ENCODE data around the gene CFAP69. TPM values are rescaled to one million over a fixed set of nuclear protein-coding genes. Genes with fewer than 3 reads are reported as not detected.

The CFAP69 gene
- total RNA-seq, 1 experiment from 2014 or later = 3.4 TPM

DNA sequence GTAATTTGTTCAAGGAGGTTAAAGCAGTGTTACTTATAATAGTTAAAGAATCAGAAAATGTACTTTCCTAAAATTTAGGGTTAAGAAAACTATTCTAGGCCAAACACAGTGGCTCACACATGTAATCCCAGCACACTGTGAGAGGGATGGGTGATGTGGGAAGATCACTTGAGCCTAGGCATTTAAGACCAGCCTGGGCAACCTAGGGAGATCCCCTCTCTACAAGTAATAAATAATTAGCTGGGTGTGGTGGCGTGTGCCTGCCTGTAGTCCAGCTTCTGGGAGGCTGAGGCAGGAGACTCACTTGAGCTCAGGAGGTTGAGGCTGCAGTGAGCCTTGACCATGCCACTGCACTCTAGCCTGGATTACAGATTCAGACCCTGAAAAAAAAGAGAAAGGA lies 37.0 kb upstream of the CFAP69 start (continued):
- TF ChIP-seq ZNF232 (CRISPR knock-in tag; IDR thresholded peaks at IDR 0.05) (no peak), JUN (CRISPR knock-in tag; IDR thresholded peaks at IDR 0.05) (no peak), SMAD3 (CRISPR knock-in tag; IDR thresholded peaks at IDR 0.05; ENCODE audit: borderline replicate concordance) (no peak), TEAD4 (CRISPR knock-in tag; IDR thresholded peaks at IDR 0.05) (no peak)
- TF ChIP-seq, protein P1, sequence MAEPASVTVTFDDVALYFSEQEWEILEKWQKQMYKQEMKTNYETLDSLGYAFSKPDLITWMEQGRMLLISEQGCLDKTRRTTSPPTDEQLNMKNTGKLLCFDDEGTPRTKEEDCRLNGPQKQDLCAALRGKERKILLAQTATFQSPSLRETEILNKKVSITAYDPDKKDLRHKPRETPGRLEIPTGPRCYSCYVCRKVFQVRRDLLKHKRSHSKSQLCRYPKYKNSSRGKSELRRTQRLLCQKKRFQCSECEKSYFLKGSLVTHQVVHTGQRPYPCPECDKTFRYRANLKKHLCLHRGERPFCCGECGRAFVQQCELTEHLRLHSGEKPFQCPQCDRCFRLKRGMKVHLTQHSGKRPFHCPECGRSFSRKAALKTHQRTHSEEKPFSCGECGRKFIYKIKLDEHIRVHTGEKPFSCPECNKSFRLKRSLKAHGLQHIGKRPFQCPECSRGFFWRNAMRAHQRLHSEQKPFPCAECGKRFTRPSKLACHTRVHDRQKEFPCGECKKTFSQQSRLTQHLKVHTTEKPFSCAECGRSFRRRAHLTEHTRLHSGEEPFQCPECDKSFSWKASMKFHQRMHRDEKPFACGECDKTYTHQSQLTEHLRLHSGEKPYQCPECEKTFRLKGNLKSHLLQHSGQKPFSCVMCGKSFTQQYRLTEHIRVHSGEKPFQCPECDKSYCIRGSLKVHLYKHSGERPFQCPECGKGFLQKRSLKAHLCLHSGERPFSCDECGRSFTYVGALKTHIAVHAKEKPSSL (CRISPR knock-in tag; conservative IDR thresholded peaks at IDR 0.05) = no peak
- TF ChIP-seq, protein P2, sequence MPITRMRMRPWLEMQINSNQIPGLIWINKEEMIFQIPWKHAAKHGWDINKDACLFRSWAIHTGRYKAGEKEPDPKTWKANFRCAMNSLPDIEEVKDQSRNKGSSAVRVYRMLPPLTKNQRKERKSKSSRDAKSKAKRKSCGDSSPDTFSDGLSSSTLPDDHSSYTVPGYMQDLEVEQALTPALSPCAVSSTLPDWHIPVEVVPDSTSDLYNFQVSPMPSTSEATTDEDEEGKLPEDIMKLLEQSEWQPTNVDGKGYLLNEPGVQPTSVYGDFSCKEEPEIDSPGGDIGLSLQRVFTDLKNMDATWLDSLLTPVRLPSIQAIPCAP (CRISPR knock-in tag; IDR thresholded peaks at IDR 0.05) = no peak

DNA sequence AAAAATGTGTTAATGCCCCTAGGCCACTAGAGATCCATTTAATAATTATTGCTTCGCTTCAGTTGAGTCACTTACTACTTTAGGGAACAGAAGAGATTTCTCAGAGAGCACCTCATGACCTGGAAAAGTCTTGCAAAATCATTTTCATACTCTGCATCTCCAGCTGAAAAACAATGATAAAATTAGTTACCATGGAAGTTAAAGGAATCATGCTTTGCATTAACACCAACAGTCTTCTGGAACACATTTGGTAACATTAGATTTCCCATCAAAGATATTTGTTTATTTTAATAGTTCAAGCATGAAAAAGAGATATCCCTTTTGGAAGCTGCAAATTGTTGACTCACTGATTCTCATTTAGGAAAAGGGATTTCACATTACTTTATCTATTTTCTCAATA lies 35.2 kb upstream of the CFAP69 start:
- Mint-ChIP-seq H3K9me3 (no peaks in the 10 kb centered on the region), H3K27ac (no peak overlapping the region), H3K4me1 (peaks cover 10% of the 10 kb centered on the region), H3K4me3 (no peak overlapping the region), H3K36me3 (no peaks in the 10 kb centered on the region), H3K27me3 (ENCODE audit: low read depth) (no peaks in the 10 kb centered on the region)
- ATAC-seq (no peak), DNase-seq (ENCODE audit: low spot score) (no peak)
- POLR2A ChIA-PET = no interaction called here
- TF ChIP-seq CREM (CRISPR knock-in tag; IDR thresholded peaks at IDR 0.05) = no peak
- TF ChIP-seq, protein P3, sequence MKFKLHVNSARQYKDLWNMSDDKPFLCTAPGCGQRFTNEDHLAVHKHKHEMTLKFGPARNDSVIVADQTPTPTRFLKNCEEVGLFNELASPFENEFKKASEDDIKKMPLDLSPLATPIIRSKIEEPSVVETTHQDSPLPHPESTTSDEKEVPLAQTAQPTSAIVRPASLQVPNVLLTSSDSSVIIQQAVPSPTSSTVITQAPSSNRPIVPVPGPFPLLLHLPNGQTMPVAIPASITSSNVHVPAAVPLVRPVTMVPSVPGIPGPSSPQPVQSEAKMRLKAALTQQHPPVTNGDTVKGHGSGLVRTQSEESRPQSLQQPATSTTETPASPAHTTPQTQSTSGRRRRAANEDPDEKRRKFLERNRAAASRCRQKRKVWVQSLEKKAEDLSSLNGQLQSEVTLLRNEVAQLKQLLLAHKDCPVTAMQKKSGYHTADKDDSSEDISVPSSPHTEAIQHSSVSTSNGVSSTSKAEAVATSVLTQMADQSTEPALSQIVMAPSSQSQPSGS (CRISPR knock-in tag; IDR thresholded peaks at IDR 0.05; ENCODE audit: borderline replicate concordance, low read depth) = no peak
- TF ChIP-seq ZMAT4 (CRISPR knock-in tag; IDR thresholded peaks at IDR 0.05) = no peak
- TF ChIP-seq ARID4B (CRISPR knock-in tag; IDR thresholded peaks at IDR 0.05; ENCODE audit: borderline replicate concordance) = no peak
- TF ChIP-seq, protein P2 (CRISPR knock-in tag; IDR thresholded peaks at IDR 0.05) = no peak
- no peak for TF ChIP-seq NFYB (CRISPR knock-in tag; conservative IDR thresholded peaks at IDR 0.05; ENCODE audit: low read depth)
- TF ChIP-seq, protein P4, sequence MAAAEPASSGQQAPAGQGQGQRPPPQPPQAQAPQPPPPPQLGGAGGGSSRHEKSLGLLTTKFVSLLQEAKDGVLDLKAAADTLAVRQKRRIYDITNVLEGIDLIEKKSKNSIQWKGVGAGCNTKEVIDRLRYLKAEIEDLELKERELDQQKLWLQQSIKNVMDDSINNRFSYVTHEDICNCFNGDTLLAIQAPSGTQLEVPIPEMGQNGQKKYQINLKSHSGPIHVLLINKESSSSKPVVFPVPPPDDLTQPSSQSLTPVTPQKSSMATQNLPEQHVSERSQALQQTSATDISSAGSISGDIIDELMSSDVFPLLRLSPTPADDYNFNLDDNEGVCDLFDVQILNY (CRISPR knock-in tag; IDR thresholded peaks at IDR 0.05) = no peak
- TF ChIP-seq FOXK1 (CRISPR knock-in tag; IDR thresholded peaks at IDR 0.05) = no peak
- TF ChIP-seq ATF1 (CRISPR knock-in tag; IDR thresholded peaks at IDR 0.05) = no peak
- TF ChIP-seq TEAD1 (CRISPR knock-in tag; IDR thresholded peaks at IDR 0.05) = no peak
- TF ChIP-seq, protein P5, sequence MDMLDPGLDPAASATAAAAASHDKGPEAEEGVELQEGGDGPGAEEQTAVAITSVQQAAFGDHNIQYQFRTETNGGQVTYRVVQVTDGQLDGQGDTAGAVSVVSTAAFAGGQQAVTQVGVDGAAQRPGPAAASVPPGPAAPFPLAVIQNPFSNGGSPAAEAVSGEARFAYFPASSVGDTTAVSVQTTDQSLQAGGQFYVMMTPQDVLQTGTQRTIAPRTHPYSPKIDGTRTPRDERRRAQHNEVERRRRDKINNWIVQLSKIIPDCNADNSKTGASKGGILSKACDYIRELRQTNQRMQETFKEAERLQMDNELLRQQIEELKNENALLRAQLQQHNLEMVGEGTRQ (CRISPR knock-in tag; IDR thresholded peaks at IDR 0.05) = no peak
- no peak for TF ChIP-seq TCF7 (CRISPR knock-in tag; IDR thresholded peaks at IDR 0.05; ENCODE audit: low read depth)
- TF ChIP-seq ESRRA (CRISPR knock-in tag; IDR thresholded peaks at IDR 0.05; ENCODE audit: borderline replicate concordance) = no peak
- TF ChIP-seq ZNF671 (CRISPR knock-in tag; IDR thresholded peaks at IDR 0.05) = no peak
- TF ChIP-seq NFE2L1 (CRISPR knock-in tag; IDR thresholded peaks at IDR 0.05) = no peak
- TF ChIP-seq FOXP1 (CRISPR knock-in tag; IDR thresholded peaks at IDR 0.05; ENCODE audit: borderline replicate concordance) = no peak
- TF ChIP-seq, protein P1 (CRISPR knock-in tag; conservative IDR thresholded peaks at IDR 0.05) = no peak
- no peak for TF ChIP-seq SP1 (CRISPR knock-in tag; conservative IDR thresholded peaks at IDR 0.05)
- TF ChIP-seq ZNF232 (CRISPR knock-in tag; IDR thresholded peaks at IDR 0.05) = no peak
- CTCF ChIA-PET = no interaction called here

Data from WTC11 (cell line).